KG1 (cell line): ENCODE results near the gene GNA15.

Experiments used
- DNase-seq: peaks from one replicate; lab custom pipeline; 2025; lab: John Stamatoyannopoulos, UW

Gene GNA15

GRCh38 chr19:3208317-3209207, 72.7 kb downstream of the GNA15 start:
- no peak for DNase-seq

GRCh38 chr19:3210347-3211017, 74.6 kb downstream of the GNA15 start:
- no peak for DNase-seq

GRCh38 chr19:3211191-3211590, 75.4 kb downstream of the GNA15 start:
- DNase-seq: no peak

GRCh38 chr19:3213159-3213558, 77.3 kb downstream of the GNA15 start:
- no peak for DNase-seq
